Tibial nerve (tissue), 4 donors: ENCODE data around the gene TOR1AIP2. TPM values are rescaled to one million over a fixed set of nuclear protein-coding genes. Genes with fewer than 3 reads are reported as not detected.

Experiments
- DNase-seq, 2 donors: peaks; one replicate each; pipeline ENCODE4 v3.0.0-alpha.2; 2019; ENCODE audit warnings: low spot score in 2 of 2
- H3K27ac ChIP-seq, 4 donors: fragments of 200-600 bp; sonication (generic) in 3 of 4; one replicate each; pipeline ENCODE4 v1.5.1; 2017 to 2019; ENCODE audit warnings: mild to moderate bottlenecking in 1 of 4
- H3K27me3 ChIP-seq, 2 donors: fragments of 200-600 bp; sonication (generic) in 1 of 2; one replicate each; pipeline versions ENCODE4 v1.5.1 to v1.6.0; 2017 to 2019
- H3K36me3 ChIP-seq, 3 donors: fragments of 200-600 bp; sonication (generic); one replicate each; pipeline ENCODE4 v1.5.1; 2018 to 2019
- H3K4me1 ChIP-seq, 4 donors: fragments of 200-600 bp; sonication (generic) in 3 of 4; one replicate each; pipeline ENCODE4 v1.5.1; 2017 to 2019
- H3K4me3 ChIP-seq, 4 donors: fragments of 200-600 bp; sonication (generic) in 3 of 4; one replicate each; pipeline ENCODE4 v1.5.1; 2017 to 2019; ENCODE audit warnings: mild to moderate bottlenecking in 1 of 4, moderate library complexity in 1 of 4
- H3K9me3 ChIP-seq, 4 donors: fragments of 200-600 bp; sonication (generic) in 3 of 4; one replicate each; pipeline ENCODE4 v1.5.1; 2017 to 2019
- EP300 ChIP-seq, 2 donors: sonication (generic); formaldehyde crosslinking; IDR thresholded peaks; one replicate each; pipeline ENCODE4 v1.6.1; 2017; ENCODE audit warnings: antibody characterized with exemption in 2 of 2, mild to moderate bottlenecking in 1 of 2
- POLR2A ChIP-seq, 2 donors: fragments of 450-650 bp; IDR thresholded peaks; one replicate each; pipeline ENCODE4 v1.6.1; 2017; ENCODE audit warnings: antibody characterized with exemption in 2 of 2, mild to moderate bottlenecking in 2 of 2, moderate library complexity in 2 of 2
- WGBS, 2 donors: methylation state at CpG; one replicate each; pipeline ENCODE4 v1.1.5; 2018; 5-methylcytosine and 5-hydroxymethylcytosine counted together
- total RNA-seq, 4 donors: library from RNA; depleted of rRNA; stranded (reverse); fragments of >200 nt; gene quantifications; one replicate each; pipeline ENCODE4 v1.1.0, GENCODE V29; 2016
- TF ChIP-seq, protein P1 (sequence below), 5 experiments: fragments of 200-600 bp in 3 of 5; fragments of 450-650 bp in 2 of 5; sonication (generic) in 3 of 5; IDR thresholded peaks; one replicate each; pipeline ENCODE4 v1.5.1; 2016 to 2019; ENCODE audit warnings: antibody characterized with exemption in 5 of 5, mild to moderate bottlenecking in 3 of 5, moderate library complexity in 2 of 5

TOR1AIP2 gene
- total RNA-seq, 4 donors from 2014 or later: 55.7 to 77.5 (median 59.0) TPM

DNA sequence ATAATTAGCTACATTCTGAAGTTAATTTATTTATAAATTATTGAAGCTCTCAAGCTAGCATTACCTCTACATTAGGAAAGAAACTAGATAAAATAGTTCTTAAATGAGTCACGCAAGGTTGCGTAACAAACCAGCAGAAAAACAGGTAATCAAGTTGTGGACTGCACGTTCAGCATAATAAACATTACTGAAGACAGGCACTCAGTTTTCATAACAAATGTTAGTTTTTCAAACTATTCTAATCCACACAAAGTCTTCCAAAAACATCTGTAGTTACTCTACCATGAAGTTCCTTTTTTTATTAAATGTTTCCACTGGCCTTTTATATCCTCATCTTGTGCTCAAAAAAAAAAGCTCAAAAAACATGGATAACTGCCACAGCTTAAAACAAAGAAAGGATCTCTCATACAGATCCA, 1.3 kb downstream of the TOR1AIP2 start:
- H3K4me1 ChIP-seq: peaks cover 0 to 62% (median 17%) of the 10 kb centered on the region in 4 donors
- no peaks in the 10 kb centered on the region for H3K27me3 ChIP-seq
- no peak for DNase-seq
- peaks cover 0 to 16% (median 0%) of the 10 kb centered on the region in 3 donors for H3K36me3 ChIP-seq
- H3K27ac ChIP-seq: peak overlapping the region in 3 of 4 donors; percentile 45 to 85 (median 69)
- peak in 1 of 2 donors; percentile 35 for TF ChIP-seq EP300 (IDR thresholded peaks at IDR 0.05)
- TF ChIP-seq, protein P1, sequence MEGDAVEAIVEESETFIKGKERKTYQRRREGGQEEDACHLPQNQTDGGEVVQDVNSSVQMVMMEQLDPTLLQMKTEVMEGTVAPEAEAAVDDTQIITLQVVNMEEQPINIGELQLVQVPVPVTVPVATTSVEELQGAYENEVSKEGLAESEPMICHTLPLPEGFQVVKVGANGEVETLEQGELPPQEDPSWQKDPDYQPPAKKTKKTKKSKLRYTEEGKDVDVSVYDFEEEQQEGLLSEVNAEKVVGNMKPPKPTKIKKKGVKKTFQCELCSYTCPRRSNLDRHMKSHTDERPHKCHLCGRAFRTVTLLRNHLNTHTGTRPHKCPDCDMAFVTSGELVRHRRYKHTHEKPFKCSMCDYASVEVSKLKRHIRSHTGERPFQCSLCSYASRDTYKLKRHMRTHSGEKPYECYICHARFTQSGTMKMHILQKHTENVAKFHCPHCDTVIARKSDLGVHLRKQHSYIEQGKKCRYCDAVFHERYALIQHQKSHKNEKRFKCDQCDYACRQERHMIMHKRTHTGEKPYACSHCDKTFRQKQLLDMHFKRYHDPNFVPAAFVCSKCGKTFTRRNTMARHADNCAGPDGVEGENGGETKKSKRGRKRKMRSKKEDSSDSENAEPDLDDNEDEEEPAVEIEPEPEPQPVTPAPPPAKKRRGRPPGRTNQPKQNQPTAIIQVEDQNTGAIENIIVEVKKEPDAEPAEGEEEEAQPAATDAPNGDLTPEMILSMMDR (IDR thresholded peaks at IDR 0.05): no peak
- no peaks in the 10 kb centered on the region for H3K9me3 ChIP-seq
- peak overlapping the region in 3 of 4 donors; percentile 61 to 82 (median 77) for H3K4me3 ChIP-seq
- WGBS, 2 donors: 50 to 55% methylated on average over 3 of the region's 3 CpGs

DNA sequence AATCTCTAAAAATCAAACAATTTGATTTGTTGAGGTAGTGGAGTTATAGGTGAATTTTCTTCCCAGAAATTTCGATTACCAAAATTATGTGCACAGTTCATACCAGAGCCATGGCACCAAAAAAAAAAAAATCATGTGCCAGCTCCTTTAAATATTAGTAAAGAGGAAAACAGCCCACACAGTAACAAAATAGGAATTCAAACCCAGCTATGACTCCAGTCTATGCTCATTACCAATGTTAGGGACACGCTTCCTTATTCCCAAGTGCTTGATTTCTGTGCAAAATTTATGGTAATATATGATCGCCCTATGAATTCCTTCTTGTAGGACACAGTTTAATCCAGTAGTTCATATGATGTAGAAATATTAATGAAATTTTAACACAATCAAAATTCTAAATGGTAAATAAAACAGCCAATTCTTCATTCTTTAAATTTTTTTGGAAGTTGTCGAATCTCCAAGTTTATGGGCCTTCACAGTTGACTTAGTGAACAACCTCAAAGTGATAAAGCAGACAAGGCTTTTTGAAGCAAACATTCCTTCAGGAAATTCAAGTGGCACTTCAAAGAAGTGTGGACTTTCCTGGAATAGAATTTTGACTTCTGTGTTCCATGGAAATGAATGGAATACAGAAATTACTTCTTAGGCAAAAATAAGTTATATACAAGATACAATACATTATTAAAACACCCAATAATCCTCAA, 1.9 kb downstream of the TOR1AIP2 start:
- H3K4me3 ChIP-seq: peak overlapping the region in 2 of 4 donors; percentile 61 to 77
- peaks cover 0 to 16% (median 0%) of the 10 kb centered on the region in 3 donors for H3K36me3 ChIP-seq
- WGBS, 2 donors: 72 to 76% methylated on average over 4 of the region's 4 CpGs
- no peak overlapping the region for H3K27ac ChIP-seq
- no peaks in the 10 kb centered on the region for H3K9me3 ChIP-seq
- DNase-seq: no peak
- TF ChIP-seq EP300 (IDR thresholded peaks at IDR 0.05): no peak
- TF ChIP-seq POLR2A (IDR thresholded peaks at IDR 0.05): no peak
- TF ChIP-seq, protein P1 (IDR thresholded peaks at IDR 0.05): no peak
- no peaks in the 10 kb centered on the region for H3K27me3 ChIP-seq
- peaks cover 0 to 62% (median 19%) of the 10 kb centered on the region in 4 donors for H3K4me1 ChIP-seq

DNA sequence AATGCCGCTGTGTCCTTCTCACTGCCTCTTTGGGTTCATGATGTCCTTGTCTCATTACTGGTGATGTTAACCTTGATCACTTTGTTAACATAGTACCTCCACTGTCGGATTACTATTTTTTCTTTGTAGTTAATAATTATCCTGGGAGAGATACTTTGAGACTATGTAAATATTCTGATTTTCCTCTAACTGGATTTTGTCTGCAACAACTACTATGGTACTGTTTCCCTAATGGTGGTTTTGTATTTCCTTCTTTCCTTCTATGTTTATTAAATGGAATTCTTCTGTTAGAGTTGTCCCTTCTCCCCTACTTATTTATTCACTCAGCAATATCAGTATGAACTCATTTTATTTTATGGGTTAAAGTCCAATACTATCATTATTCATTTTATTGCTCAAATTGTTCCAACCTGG, 4.2 kb downstream of the TOR1AIP2 start:
- H3K4me3 ChIP-seq: no peak overlapping the region
- no peaks in the 10 kb centered on the region for H3K9me3 ChIP-seq
- H3K36me3 ChIP-seq: peaks cover 0 to 31% (median 0%) of the 10 kb centered on the region in 3 donors
- no peaks in the 10 kb centered on the region for H3K27me3 ChIP-seq
- TF ChIP-seq, protein P1 (IDR thresholded peaks at IDR 0.05): no peak
- TF ChIP-seq POLR2A (IDR thresholded peaks at IDR 0.05) (no peak), EP300 (IDR thresholded peaks at IDR 0.05) (no peak)
- no peak for DNase-seq
- WGBS, 2 donors: 86 to 91% methylated on average over 2 of the region's 2 CpGs
- no peak overlapping the region for H3K27ac ChIP-seq
- H3K4me1 ChIP-seq: peaks cover 0 to 61% (median 19%) of the 10 kb centered on the region in 4 donors

DNA sequence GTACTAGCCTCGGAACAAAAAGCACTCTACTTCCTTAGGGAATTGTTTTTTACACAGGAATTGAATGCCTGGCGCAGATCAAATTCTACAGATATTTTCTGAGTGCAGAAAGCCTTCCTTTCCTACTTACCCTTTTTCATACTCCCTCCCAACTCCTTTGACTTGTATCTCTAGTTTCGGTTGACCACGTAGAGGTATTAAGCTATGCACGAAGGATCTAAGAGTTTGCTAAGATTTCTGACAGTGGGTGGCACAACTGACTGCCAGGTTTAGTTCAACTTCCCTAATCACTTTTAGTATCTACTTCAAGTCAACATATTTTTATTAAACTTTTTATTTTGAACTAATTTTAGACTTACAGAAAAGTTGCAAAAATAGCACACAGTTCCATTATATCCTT, 5.0 kb downstream of the TOR1AIP2 start:
- Histone ChIP-seq H3K27me3 (no peaks in the 10 kb centered on the region), H3K27ac (no peak overlapping the region), H3K4me1 (peaks cover 0 to 57% (median 19%) of the 10 kb centered on the region in 4 donors), H3K9me3 (no peaks in the 10 kb centered on the region), H3K4me3 (no peak overlapping the region), H3K36me3 (peaks cover 0 to 36% (median 0%) of the 10 kb centered on the region in 3 donors)
- 74 to 76% methylated on average over 5 of the region's 5 CpGs for WGBS, 2 donors
- no peak for TF ChIP-seq POLR2A (IDR thresholded peaks at IDR 0.05)
- no peak for DNase-seq

DNA sequence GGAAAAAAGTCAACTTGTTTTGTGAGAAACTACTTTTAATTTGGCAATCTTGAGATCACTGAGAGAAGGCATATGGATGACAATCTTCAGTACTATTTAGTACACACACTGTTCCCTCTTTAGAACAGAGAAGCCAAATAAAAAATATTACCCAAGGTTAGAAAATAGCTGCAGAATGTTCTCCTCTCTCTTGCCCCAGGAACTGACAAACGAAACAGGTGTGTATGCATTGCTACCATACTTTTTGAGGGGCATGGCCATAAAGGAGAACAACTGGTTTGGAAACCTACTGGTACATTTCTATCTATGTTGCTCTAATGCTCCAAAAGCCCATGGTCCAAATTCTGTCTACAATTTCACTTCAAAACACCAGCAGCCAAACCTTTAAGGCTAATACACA, 5.7 kb downstream of the TOR1AIP2 start:
- Histone ChIP-seq H3K9me3 (no peaks in the 10 kb centered on the region), H3K36me3 (peaks cover 0 to 38% (median 0%) of the 10 kb centered on the region in 3 donors), H3K4me3 (no peak overlapping the region), H3K27ac (no peak overlapping the region), H3K4me1 (peaks cover 0 to 57% (median 19%) of the 10 kb centered on the region in 4 donors), H3K27me3 (no peaks in the 10 kb centered on the region)
- no peak for DNase-seq
- TF ChIP-seq, protein P1 (IDR thresholded peaks at IDR 0.05): no peak
- TF ChIP-seq POLR2A (IDR thresholded peaks at IDR 0.05) (no peak), EP300 (IDR thresholded peaks at IDR 0.05) (no peak)
- WGBS, 2 donors: 70 to 77% methylated on average over 1 of the region's 1 CpG
